Activated CD4-positive, alpha-beta T cell treated with anti-CD3 and anti-CD28 coated beads for 48 hours (primary cell): ENCODE data around the gene ITGAL.

Experiments
- DNase-seq: peaks from one replicate; pipeline ENCODE4 v3.0.0-alpha.2; 2020

The ITGAL gene

GRCh38 chr16:30571445-30572322, 99.1 kb downstream of the ITGAL start, which contains the start of gene ZNF688:
Gene ZNF688, minus strand, starts transcription at chr16:30571714. Its CDS starts 85 bp downstream, at chr16:30571629.
- DNase-seq, result peak; percentile 94
